WI38 (cell line): Measurements from ENCODE around the gene GABRG3.

ENCODE experiments used
- H3K4me3 ChIP-seq: 2 replicates; pipeline ENCODE4 v1.5.1; 2011; ENCODE audit warnings: low read depth, mild to moderate bottlenecking, control low read depth, low read length
- CTCF ChIP-seq: IDR thresholded peaks from 2 replicates; pipeline ENCODE4 v1.5.1; 2012; ENCODE audit warnings: low read depth, mild to moderate bottlenecking, control low read depth, low read length

The GABRG3 gene

DNA sequence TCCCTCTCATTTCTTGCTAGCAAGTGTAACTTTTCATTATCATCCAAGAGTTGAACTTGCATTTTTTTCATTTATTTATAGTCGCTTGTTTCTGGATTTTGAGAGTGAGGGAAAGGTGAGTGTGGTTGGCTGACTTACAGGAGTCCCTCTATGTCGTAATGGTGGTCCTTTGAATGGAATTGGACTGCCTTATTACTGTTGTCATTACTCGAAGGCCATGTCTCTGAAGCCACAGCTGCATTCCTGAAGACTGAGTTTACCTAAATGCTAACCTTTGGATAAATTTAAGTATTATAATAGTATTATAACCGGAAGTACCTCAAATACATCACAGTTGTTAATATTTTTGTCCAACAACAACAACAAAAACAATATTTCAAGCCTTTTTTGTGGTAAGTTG is 488.9 kb downstream of the GABRG3 start:
- no peak overlapping the region for H3K4me3 ChIP-seq
- TF ChIP-seq CTCF, result no peak

GRCh38 chr15:27461181-27461580 is 490.2 kb downstream of the GABRG3 start:
- TF ChIP-seq CTCF, result no peak
- no peak overlapping the region for H3K4me3 ChIP-seq

DNA sequence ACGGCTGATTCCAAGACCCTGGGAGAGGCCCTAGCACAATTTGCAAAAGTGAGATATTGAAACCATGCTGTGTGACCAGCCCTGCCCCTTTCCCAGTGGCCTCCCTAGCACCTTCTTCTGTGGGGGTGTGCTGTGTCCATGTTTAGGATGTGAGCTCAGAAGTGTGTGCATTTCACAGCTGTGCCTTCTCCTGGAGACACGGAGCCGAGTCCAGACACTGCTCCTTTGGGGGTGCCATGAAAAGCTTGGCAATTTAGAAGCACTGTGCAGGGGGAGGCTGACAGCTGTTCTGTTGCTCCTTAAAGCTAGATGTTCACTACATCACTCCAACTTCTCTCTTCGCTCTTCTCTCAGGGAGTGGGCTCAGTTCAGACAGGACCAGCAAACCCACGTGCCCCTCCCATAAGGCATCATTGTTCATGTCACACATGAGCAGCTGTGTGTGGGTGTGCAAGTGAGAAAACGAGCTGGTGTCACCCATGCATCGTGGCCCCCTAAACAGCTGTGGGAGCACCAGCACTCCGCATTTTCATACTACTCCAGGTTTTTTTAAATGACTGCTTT is 492.6 kb downstream of the GABRG3 start:
- no peak overlapping the region for H3K4me3 ChIP-seq
- TF ChIP-seq CTCF, result no peak

GRCh38 chr15:27464941-27465612 is 494.1 kb downstream of the GABRG3 start:
- no peak overlapping the region for H3K4me3 ChIP-seq
- no peak for TF ChIP-seq CTCF

DNA sequence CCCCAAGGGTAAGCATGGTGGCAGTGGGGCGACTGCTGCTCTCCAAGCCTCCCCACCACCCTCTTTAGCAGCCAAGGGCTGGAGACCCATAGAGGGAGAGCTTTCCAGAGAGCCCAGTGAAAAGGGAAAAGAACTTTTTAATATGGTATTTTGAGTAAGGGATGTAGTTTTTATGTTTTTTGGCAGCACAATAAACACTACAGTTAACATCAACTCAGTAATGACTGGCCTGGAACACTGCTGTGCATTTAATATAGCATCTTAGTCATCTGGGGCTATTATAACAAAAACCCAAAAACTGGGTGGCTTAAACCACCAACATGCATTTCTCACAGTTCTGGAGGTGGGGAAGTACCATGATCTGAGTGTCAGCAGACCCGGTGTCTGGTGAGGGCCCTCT is 495.8 kb downstream of the GABRG3 start:
- no peak for TF ChIP-seq CTCF
- H3K4me3 ChIP-seq, result no peak overlapping the region

DNA sequence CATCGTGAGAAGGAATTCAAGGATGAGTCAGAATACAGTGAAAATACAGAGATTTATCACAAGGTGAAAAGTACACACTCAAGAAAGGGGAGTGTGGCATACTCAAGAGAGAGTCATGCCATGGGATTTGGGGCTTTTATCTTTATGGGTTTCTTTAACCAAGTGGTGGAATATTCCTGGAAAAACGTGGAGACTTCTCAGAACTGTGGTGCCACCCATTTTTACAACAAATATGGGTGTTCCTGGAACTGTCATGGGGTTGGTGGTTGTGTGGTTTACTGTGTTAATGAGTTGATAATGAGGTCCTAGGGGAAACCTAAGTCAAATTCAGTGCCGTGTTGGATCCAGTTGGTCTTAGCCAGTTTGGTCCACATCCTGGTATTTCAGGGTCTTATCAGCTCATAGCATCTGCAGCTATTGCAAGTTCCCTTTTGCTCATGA is 497.2 kb downstream of the GABRG3 start:
- TF ChIP-seq CTCF, result no peak
- H3K4me3 ChIP-seq, result no peak overlapping the region

DNA sequence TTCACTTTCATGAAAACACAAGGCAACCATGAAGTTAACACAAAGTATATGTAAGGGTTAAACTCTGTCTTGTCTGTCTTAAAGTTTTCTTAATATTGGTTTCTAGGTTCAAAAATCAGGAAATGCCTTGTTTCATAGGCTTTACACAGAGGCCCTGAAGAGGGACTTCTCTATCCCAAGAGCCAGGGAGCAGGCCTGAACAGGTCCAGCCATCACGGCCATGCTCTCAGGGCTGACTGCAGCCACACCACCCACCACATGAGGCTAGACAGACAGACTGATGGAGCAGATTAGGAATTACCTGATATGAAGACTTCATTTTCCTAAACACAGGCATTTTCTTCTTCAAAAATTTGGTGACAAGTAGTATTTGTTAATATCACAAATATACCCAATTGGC is 502.9 kb downstream of the GABRG3 start:
- no peak overlapping the region for H3K4me3 ChIP-seq
- no peak for TF ChIP-seq CTCF
